GM12873 (cell line): ENCODE results near the gene THSD4.

Source experiments
- TF ChIP-seq, protein P1 (sequence below): IDR thresholded peaks from 2 replicates; pipeline ENCODE4 v1.5.1; 2012; ENCODE audit warnings: low read depth, mild to moderate bottlenecking, moderate library complexity, low read length, control low read depth; ENCODE audit not compliant: insufficient read depth; ENCODE audit errors: missing control alignments

The THSD4 gene

DNA sequence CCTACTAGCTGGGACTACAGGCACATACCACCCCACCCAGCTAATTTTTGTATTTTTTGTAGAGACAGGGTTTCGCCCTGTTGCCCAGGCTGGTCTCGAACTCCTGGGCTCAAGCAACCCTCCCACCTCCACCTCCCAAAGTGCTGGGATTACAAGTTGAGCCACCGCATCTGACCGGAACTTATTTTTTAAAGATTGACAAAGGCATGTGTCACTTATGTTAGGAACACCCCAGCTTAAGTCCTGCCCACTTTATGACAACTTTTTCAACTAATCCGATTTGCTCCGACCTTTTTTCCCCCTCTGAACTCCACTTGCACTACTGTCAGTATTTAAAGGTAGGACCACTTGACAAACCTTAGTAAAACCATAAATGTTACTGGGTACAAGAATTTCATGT, 483.5 kb downstream of the THSD4 start:
- TF ChIP-seq, protein P1, sequence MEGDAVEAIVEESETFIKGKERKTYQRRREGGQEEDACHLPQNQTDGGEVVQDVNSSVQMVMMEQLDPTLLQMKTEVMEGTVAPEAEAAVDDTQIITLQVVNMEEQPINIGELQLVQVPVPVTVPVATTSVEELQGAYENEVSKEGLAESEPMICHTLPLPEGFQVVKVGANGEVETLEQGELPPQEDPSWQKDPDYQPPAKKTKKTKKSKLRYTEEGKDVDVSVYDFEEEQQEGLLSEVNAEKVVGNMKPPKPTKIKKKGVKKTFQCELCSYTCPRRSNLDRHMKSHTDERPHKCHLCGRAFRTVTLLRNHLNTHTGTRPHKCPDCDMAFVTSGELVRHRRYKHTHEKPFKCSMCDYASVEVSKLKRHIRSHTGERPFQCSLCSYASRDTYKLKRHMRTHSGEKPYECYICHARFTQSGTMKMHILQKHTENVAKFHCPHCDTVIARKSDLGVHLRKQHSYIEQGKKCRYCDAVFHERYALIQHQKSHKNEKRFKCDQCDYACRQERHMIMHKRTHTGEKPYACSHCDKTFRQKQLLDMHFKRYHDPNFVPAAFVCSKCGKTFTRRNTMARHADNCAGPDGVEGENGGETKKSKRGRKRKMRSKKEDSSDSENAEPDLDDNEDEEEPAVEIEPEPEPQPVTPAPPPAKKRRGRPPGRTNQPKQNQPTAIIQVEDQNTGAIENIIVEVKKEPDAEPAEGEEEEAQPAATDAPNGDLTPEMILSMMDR: no peak

DNA sequence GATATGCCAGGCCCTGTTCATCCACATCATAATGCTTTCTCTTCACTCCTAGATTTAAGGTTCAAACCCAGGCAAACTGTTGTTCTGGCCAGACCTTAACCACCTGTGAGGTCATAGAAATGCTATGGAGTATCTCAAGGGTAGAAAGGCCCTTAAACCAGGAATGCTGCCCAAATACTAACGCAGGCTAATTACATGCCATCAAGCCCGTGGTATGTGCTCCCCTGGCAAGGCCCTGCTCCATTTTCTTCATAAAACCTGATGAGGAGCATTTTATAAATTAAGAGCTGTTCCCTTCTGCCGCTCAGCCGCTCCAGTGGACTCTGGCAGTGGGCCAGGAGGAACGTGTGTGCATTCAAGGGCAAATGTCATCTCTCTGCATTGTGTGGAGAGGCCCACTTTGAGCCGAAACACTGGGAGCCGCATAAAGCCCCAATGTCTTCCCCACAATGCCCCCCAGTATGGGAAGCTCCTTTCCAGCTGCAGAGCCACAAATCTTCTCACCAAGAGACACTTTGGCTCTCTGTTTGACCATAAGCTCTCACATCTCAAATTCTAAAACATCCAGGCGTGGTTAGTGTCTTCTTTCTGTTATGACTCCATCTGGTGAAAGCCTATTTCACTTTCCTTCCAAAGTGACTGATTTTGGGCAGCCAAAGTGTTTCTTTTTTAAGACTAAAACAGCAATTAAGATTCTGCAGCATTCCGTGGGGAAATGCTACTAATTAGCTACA, 484.3 kb downstream of the THSD4 start:
- TF ChIP-seq, protein P1: no peak

DNA sequence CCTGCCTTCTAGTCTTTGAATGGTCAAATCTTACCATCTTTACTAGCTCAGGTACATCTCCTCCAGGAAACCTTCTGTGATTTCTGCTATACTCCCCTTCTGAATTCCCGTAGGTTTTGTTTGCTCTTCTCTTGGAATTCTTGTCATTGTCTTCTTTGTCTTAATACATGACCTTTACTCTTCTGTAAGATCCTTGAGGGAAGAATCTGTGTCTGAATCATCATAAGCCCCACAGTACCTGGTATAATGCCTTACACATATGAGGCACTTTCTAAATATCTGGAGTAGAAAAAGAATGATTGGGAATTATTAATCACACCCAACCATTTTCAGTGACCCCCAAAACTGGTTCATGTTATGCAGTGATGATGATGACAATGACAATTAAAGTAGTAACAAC, 485.0 kb downstream of the THSD4 start:
- TF ChIP-seq, protein P1: no peak

DNA sequence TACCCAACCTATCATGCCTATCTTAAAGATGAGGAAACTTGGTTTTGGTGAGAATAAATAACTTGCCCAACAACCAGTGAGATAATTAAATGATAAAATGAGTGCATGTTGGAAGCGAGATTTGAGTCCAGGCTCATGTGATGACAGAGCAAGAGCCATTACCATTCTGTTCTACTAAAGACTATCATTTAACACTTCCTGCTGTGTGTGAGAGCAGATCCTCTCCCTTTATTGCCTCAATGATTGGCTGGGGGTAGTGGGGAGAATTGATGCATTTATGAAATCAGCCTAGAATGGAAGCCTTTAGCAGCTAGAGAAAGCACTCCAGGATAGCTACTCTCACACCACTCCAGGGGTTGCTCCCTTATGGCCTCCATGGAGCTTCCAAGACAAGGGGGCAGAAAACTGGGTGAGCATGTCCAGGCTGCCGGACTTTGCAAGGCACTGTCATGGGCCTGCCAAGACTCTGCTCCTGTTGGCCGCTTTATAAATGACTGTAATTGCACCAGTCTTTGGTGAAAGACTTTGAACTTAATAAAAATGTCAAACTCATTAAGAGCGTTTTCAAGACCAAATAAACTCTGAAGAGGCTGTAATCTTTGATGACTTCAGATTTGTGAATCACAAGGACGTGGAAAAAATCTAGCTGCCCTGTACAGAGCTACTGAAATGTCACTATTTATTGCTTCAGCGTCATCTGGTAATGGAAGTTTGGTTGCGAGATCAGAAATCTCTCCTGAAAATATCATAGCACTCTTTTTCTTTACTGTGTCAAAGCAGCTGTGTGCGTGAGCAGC, 486.0 kb downstream of the THSD4 start:
- TF ChIP-seq, protein P1: no peak

DNA sequence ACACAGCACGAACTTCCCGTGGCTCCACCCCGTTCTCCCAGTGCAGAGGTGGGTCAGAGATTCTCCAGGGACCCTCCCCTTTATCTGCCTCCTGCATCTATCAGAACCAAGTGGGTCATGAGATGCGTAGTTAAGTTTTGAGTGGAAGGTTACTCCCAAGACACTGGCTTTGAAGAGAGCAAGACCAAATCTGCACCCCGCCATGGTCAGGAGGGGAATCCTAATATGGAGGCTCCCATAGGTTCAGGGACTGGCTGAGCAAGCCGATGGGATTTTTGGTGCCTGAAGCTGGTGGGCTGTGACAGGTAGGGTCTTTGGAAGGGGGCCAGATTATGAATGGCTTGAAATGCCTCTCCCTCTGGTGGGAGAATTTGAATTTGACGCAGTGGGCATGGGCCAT, 488.1 kb downstream of the THSD4 start:
- TF ChIP-seq, protein P1: no peak

DNA sequence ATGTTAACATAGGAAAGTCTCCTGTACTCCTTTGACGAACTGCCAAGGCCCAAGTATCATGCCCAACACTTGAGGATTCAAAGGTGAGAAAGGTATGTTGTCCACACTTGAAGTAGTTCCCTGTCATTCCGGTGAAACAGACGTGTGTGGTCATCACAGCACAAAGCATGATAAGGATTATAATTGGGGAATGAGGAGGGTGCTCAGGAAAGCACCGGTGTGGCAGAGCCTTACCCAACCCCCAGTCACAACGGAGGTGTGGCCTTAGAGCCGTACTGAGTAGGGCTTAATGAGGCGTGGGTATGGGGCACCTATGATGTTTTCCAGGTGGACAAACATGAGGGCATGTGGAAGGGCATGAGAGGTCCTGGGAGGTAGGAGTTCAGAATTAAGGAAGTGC, 492.1 kb downstream of the THSD4 start:
- TF ChIP-seq, protein P1: no peak

DNA sequence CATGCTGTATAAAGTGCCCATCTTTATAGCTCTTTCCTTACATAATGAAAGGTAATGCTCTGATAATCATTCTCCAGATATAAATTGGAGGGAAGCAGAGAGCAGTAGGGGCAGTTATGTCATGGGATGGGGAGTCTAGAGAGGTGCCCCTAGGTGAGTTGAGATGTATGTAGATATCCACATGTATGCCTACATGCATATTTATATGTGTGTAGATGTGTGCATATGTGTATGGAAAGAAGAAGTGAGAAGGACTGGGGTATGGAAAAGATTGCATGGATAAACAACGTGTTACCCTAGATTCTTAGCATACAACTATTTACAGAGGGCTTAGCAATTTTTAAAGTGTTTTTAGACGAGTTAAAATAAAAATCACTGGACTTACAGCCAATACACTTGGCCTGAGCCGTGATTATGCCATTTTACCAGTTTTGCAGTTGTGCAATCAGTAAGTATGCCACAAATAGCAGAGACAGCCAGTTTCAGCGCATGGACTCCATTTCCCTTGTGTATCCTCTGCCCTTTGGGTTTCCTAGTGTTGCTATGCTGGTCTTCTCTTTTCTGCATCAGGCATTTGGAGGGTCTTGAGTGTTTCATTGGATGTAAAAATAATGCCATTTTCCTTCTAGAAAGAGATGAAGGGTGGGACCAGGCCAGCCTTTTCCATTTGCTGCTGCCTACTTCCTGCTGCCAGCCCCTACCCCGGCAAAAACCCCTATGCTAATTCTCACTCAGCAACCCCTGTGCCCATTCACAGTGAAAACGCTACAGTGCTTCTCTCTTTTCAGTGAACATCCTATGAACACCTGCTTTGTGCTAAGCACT, 495.7 kb downstream of the THSD4 start:
- TF ChIP-seq, protein P1: no peak
